ENCODE measurements around the gene DUSP12. TPM values are rescaled to one million over a fixed set of nuclear protein-coding genes. Genes with fewer than 3 reads are reported as not detected.
A peak's percentile ranks its signal among the peaks of the same experiment; 100 is the strongest.

Gene DUSP12
- total and polyA plus RNA-seq, 9 of the 15 experiments (the other 6 are each of a cell fraction or from before 2014, with no cell fraction given): 10.4 to 81.4 (median 43.6) TPM

DNA sequence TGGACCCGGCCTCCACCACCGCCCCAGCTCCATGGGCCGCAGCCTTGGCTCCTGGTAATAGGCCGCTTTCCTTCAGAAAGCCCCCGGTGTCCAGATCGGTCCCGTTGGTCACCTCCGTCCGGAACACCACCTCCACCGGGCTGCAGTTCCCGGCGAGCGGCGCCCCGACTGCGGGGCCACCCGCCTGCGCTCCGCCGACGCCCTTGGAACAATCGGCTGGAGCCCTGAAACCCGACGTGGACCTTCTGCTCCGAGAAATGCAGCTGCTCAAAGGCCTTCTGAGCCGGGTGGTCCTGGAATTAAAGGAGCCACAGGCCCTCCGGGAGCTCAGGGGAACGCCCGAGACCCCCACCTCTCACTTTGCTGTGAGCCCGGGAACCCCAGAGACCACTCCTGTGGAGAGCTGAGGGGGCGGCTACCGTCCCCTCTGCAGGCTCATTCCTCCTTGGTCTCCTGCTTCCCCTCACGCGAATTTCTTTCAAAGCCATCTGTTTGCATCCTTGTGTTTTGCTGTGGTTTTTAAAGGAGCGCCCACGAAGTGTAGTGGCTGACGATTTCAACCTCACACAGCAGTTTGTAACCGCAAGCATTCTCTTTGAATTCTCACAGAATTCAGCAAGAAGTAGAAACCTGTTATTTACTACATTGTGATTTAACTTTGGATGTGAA, 22.2 kb upstream of the DUSP12 start (continued):
- no peak for TF ChIP-seq HMG20B (CRISPR knock-in tag; IDR thresholded peaks at IDR 0.05)
- TF ChIP-seq, protein P1, sequence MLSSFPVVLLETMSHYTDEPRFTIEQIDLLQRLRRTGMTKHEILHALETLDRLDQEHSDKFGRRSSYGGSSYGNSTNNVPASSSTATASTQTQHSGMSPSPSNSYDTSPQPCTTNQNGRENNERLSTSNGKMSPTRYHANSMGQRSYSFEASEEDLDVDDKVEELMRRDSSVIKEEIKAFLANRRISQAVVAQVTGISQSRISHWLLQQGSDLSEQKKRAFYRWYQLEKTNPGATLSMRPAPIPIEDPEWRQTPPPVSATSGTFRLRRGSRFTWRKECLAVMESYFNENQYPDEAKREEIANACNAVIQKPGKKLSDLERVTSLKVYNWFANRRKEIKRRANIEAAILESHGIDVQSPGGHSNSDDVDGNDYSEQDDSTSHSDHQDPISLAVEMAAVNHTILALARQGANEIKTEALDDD (IDR thresholded peaks at IDR 0.05): no peak
- no peak for TF ChIP-seq ZNF778 (CRISPR knock-in tag; IDR thresholded peaks at IDR 0.05)
- TF ChIP-seq, protein P2, sequence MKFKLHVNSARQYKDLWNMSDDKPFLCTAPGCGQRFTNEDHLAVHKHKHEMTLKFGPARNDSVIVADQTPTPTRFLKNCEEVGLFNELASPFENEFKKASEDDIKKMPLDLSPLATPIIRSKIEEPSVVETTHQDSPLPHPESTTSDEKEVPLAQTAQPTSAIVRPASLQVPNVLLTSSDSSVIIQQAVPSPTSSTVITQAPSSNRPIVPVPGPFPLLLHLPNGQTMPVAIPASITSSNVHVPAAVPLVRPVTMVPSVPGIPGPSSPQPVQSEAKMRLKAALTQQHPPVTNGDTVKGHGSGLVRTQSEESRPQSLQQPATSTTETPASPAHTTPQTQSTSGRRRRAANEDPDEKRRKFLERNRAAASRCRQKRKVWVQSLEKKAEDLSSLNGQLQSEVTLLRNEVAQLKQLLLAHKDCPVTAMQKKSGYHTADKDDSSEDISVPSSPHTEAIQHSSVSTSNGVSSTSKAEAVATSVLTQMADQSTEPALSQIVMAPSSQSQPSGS (CRISPR knock-in tag; IDR thresholded peaks at IDR 0.05): no peak
- peak; percentile 5; the same call in 1 of the 2 replicates for TF ChIP-seq RNF2 (IDR thresholded peaks at IDR 0.05)
- no peak for TF ChIP-seq MCM3 (IDR thresholded peaks at IDR 0.05)
- TF ChIP-seq, protein P3, sequence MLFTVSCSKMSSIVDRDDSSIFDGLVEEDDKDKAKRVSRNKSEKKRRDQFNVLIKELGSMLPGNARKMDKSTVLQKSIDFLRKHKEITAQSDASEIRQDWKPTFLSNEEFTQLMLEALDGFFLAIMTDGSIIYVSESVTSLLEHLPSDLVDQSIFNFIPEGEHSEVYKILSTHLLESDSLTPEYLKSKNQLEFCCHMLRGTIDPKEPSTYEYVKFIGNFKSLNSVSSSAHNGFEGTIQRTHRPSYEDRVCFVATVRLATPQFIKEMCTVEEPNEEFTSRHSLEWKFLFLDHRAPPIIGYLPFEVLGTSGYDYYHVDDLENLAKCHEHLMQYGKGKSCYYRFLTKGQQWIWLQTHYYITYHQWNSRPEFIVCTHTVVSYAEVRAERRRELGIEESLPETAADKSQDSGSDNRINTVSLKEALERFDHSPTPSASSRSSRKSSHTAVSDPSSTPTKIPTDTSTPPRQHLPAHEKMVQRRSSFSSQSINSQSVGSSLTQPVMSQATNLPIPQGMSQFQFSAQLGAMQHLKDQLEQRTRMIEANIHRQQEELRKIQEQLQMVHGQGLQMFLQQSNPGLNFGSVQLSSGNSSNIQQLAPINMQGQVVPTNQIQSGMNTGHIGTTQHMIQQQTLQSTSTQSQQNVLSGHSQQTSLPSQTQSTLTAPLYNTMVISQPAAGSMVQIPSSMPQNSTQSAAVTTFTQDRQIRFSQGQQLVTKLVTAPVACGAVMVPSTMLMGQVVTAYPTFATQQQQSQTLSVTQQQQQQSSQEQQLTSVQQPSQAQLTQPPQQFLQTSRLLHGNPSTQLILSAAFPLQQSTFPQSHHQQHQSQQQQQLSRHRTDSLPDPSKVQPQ (CRISPR knock-in tag; IDR thresholded peaks at IDR 0.05; ENCODE audit: borderline replicate concordance): no peak
- no peak for TF ChIP-seq ARID2 (IDR thresholded peaks at IDR 0.05)
- TF ChIP-seq, protein P4, sequence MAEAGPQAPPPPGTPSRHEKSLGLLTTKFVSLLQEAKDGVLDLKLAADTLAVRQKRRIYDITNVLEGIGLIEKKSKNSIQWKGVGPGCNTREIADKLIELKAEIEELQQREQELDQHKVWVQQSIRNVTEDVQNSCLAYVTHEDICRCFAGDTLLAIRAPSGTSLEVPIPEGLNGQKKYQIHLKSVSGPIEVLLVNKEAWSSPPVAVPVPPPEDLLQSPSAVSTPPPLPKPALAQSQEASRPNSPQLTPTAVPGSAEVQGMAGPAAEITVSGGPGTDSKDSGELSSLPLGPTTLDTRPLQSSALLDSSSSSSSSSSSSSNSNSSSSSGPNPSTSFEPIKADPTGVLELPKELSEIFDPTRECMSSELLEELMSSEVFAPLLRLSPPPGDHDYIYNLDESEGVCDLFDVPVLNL (CRISPR knock-in tag; IDR thresholded peaks at IDR 0.05; ENCODE audit: low read depth): no peak
- peak; percentile 17; the same call in 1 of the 2 replicates for TF ChIP-seq SP1 (CRISPR knock-in tag; IDR thresholded peaks at IDR 0.05)
- TF ChIP-seq U2AF1 (optimal IDR thresholded peaks at IDR 0.05; ENCODE audit: low read depth, low read length): no peak
- no peak for TF ChIP-seq CCAR2 (IDR thresholded peaks at IDR 0.05; ENCODE audit: low read depth, low read length)
- TF ChIP-seq KAT8 (IDR thresholded peaks at IDR 0.05; ENCODE audit: low read depth): no peak
- TF ChIP-seq ZNF76 (CRISPR knock-in tag; IDR thresholded peaks at IDR 0.05; ENCODE audit: borderline replicate concordance): no peak
- TF ChIP-seq TEAD1 (CRISPR knock-in tag; IDR thresholded peaks at IDR 0.05): no peak
- TF ChIP-seq, protein P5, sequence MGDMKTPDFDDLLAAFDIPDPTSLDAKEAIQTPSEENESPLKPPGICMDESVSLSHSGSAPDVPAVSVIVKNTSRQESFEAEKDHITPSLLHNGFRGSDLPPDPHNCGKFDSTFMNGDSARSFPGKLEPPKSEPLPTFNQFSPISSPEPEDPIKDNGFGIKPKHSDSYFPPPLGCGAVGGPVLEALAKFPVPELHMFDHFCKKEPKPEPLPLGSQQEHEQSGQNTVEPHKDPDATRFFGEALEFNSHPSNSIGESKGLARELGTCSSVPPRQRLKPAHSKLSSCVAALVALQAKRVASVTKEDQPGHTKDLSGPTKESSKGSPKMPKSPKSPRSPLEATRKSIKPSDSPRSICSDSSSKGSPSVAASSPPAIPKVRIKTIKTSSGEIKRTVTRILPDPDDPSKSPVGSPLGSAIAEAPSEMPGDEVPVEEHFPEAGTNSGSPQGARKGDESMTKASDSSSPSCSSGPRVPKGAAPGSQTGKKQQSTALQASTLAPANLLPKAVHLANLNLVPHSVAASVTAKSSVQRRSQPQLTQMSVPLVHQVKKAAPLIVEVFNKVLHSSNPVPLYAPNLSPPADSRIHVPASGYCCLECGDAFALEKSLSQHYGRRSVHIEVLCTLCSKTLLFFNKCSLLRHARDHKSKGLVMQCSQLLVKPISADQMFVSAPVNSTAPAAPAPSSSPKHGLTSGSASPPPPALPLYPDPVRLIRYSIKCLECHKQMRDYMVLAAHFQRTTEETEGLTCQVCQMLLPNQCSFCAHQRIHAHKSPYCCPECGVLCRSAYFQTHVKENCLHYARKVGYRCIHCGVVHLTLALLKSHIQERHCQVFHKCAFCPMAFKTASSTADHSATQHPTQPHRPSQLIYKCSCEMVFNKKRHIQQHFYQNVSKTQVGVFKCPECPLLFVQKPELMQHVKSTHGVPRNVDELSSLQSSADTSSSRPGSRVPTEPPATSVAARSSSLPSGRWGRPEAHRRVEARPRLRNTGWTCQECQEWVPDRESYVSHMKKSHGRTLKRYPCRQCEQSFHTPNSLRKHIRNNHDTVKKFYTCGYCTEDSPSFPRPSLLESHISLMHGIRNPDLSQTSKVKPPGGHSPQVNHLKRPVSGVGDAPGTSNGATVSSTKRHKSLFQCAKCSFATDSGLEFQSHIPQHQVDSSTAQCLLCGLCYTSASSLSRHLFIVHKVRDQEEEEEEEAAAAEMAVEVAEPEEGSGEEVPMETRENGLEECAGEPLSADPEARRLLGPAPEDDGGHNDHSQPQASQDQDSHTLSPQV (IDR thresholded peaks at IDR 0.05): 0 out of 2 replicates have a peak, but pooled peaks have one; percentile 38
- TF ChIP-seq TAF9B (IDR thresholded peaks at IDR 0.05; ENCODE audit: partially characterized antibody): peak; percentile 65
